HepG2 (cell line): Measurements from ENCODE around the gene RDH14. TPM values are rescaled to one million over a fixed set of nuclear protein-coding genes. Genes with fewer than 3 reads are reported as not detected.

Source experiments
- ATAC-seq: fragments of 200-7000 bp; cut with Tn5 transposase; 3 replicates; pipeline ENCODE4 v1.9.1; 2020; ENCODE audit warnings: mild to moderate bottlenecking, moderate library complexity
- BruUV-seq: library from RNA; stranded (reverse); fragments of 400-500 nt; replicated peaks from 2 replicates; lab custom pipeline; 2021; lab: Mats Ljungman, UMichigan
- CTCF ChIA-PET: fragments of 300-600 bp; formaldehyde crosslinking; extraction: SDS; loops from one replicate; lab custom pipeline; 2021; ENCODE audit warnings: low total read pairs, inconsistent platforms, low intra/inter-chr PET ratio; lab: Yijun Ruan, JAX
- POLR2A ChIA-PET: fragments of 350-600 bp; sonication (Branson Sonifier 250); formaldehyde crosslinking; loops from one replicate; lab custom pipeline; 2020; ENCODE audit warnings: antibody characterized with exemption, inconsistent platforms; lab: Yijun Ruan, JAX
- DNase-seq: peaks from one replicate; pipeline ENCODE4 v3.0.0-alpha.2; 2015; ENCODE audit warnings: low spot score
- FAIRE-seq: peaks from 3 replicates; lab custom pipeline; 2011; peaks lifted over from hg19 to GRCh38; lab: Jason Lieb, UNC
- H2AFZ ChIP-seq: one replicate; pipeline ENCODE4 v1.6.1; 2011; ENCODE audit warnings: low read length, inconsistent platforms
- H3K27ac ChIP-seq: fragments of 300-600 bp; 3 replicates; pipeline ENCODE4 v1.8.0; 2011; ENCODE audit warnings: mixed run types, mild to moderate bottlenecking, mixed read lengths, low read length, inconsistent platforms; ENCODE audit not compliant: insufficient read depth; ENCODE audit errors: extremely low read length
- H3K27me3 ChIP-seq, 2 experiments: fragments of 200-600 bp in 1 of 2; 2 replicates in 1 of 2; 3 replicates in 1 of 2; pipeline versions ENCODE4 v1.6.0 to v1.8.0; 2011; ENCODE audit warnings: low read length in 2 of 2, mild to moderate bottlenecking in 2 of 2, moderate library complexity in 2 of 2, inconsistent platforms in 1 of 2; ENCODE audit not compliant: insufficient read depth in 2 of 2, control insufficient read depth in 1 of 2
- H3K36me3 ChIP-seq, 2 experiments: fragments of 200-600 bp in 1 of 2; replicated peaks in 1 of 2; 2 replicates in 1 of 2; 3 replicates in 1 of 2; pipeline versions ENCODE4 v1.5.1 to v1.8.0; 2011; ENCODE audit warnings: low read length in 2 of 2, inconsistent platforms in 1 of 2; ENCODE audit not compliant: insufficient read depth in 2 of 2, control insufficient read depth in 1 of 2
- H3K4me1 ChIP-seq: 2 replicates; pipeline ENCODE4 v1.5.1; 2012; ENCODE audit warnings: low read length, inconsistent platforms; ENCODE audit not compliant: insufficient read depth
- H3K4me2 ChIP-seq: 2 replicates; pipeline ENCODE4 v1.6.0; 2011; ENCODE audit warnings: low read depth, low read length, inconsistent platforms
- H3K4me3 ChIP-seq, 3 experiments: fragments of 200-600 bp in 1 of 3; sonication (generic), shearing (Covaris generic) in 1 of 3; replicated peaks in 1 of 3; 2 replicates each; pipeline ENCODE4 v1.5.1; 2011 to 2016; ENCODE audit warnings: low read length in 3 of 3, inconsistent platforms in 2 of 3, low read depth in 2 of 3, mild to moderate bottlenecking in 2 of 3, control low read depth in 1 of 3, mixed read lengths in 1 of 3; ENCODE audit not compliant: insufficient read depth in 1 of 3
- H3K79me2 ChIP-seq: one replicate; pipeline ENCODE4 v1.6.1; 2011; ENCODE audit warnings: low read length, inconsistent platforms; ENCODE audit not compliant: insufficient read depth
- H3K9ac ChIP-seq: 2 replicates; pipeline ENCODE4 v1.6.0; 2011; ENCODE audit warnings: mild to moderate bottlenecking, low read depth, low read length, inconsistent platforms; ENCODE audit not compliant: insufficient read depth
- H3K9me3 ChIP-seq: 2 replicates; pipeline ENCODE4 v1.5.1; 2012; ENCODE audit warnings: mild to moderate bottlenecking, low read length
- H4K20me1 ChIP-seq: 2 replicates; pipeline ENCODE4 v1.6.0; 2011; ENCODE audit warnings: inconsistent platforms, mild to moderate bottlenecking, low read length, moderate library complexity; ENCODE audit not compliant: insufficient read depth
- BORCS8-MEF2B ChIP-seq: sonication (generic); formaldehyde crosslinking; IDR thresholded peaks from 2 replicates; pipeline ENCODE4 v1.8.0; 2022; ENCODE audit warnings: mild to moderate bottlenecking, missing genetic modification reagents
- BRCA1 ChIP-seq: sonication (generic); formaldehyde crosslinking; IDR thresholded peaks from 2 replicates; pipeline ENCODE4 v1.4.0; 2020; ENCODE audit warnings: missing genetic modification reagents
- CEBPB ChIP-seq: IDR thresholded peaks from 2 replicates; pipeline ENCODE4 v1.6.1; 2011; ENCODE audit warnings: low read depth, low read length, improper control_type of control experiment, borderline replicate concordance
- FOXM1 ChIP-seq: sonication (generic); formaldehyde crosslinking; IDR thresholded peaks from 2 replicates; pipeline ENCODE4 v1.5.0; 2020; ENCODE audit warnings: missing genetic modification reagents
- HMGA1 ChIP-seq: sonication (generic); formaldehyde crosslinking; conservative IDR thresholded peaks from 2 replicates; pipeline ENCODE4 v1.4.0; 2020; ENCODE audit warnings: missing genetic modification reagents
- HNRNPK ChIP-seq: fragments of 200-400 bp; formaldehyde crosslinking; IDR thresholded peaks from 2 replicates; pipeline ENCODE4 v1.6.1; 2018; ENCODE audit warnings: low read length, low read depth, moderate library complexity, mild to moderate bottlenecking; ENCODE audit not compliant: poor library complexity, severe bottlenecking
- MED13 ChIP-seq: sonication (generic); formaldehyde crosslinking; IDR thresholded peaks from 2 replicates; pipeline ENCODE4 v1.5.0; 2020; ENCODE audit warnings: missing genetic modification reagents
- RARA ChIP-seq: IDR thresholded peaks from 2 replicates; pipeline ENCODE4 v1.6.1; 2016; ENCODE audit warnings: missing genetic modification reagents, missing compliant biosample characterization
- RBAK ChIP-seq: sonication (generic); formaldehyde crosslinking; IDR thresholded peaks from 2 replicates; pipeline ENCODE4 v1.5.1; 2020; ENCODE audit warnings: mild to moderate bottlenecking, missing genetic modification reagents
- SPEN ChIP-seq: sonication (generic); formaldehyde crosslinking; IDR thresholded peaks from 2 replicates; pipeline ENCODE4 v1.5.1; 2020; ENCODE audit warnings: low read depth, mild to moderate bottlenecking, missing genetic modification reagents
- ZBTB43 ChIP-seq: sonication (generic); formaldehyde crosslinking; conservative IDR thresholded peaks from 2 replicates; pipeline ENCODE4 v1.4.0; 2020; ENCODE audit warnings: missing genetic modification reagents
- ZNF337 ChIP-seq: sonication (generic); formaldehyde crosslinking; IDR thresholded peaks from 2 replicates; pipeline ENCODE4 v1.5.1; 2020; ENCODE audit warnings: missing genetic modification reagents, low read depth, mild to moderate bottlenecking, borderline replicate concordance
- ZNF530 ChIP-seq: sonication (generic); formaldehyde crosslinking; IDR thresholded peaks from 2 replicates; pipeline ENCODE4 v1.5.0; 2020; ENCODE audit warnings: low read depth, mild to moderate bottlenecking, missing genetic modification reagents
- ZNF543 ChIP-seq: sonication (generic); formaldehyde crosslinking; IDR thresholded peaks from 2 replicates; pipeline ENCODE4 v1.4.0; 2020; ENCODE audit warnings: mild to moderate bottlenecking, missing genetic modification reagents
- ZNF549 ChIP-seq: sonication (generic); formaldehyde crosslinking; IDR thresholded peaks from 2 replicates; pipeline ENCODE4 v1.5.0; 2020; ENCODE audit warnings: missing genetic modification reagents
- ZNF605 ChIP-seq: sonication (generic); formaldehyde crosslinking; IDR thresholded peaks from 2 replicates; pipeline ENCODE4 v1.8.0; 2022; ENCODE audit warnings: mild to moderate bottlenecking, missing genetic modification reagents
- ZNF615 ChIP-seq: sonication (generic); formaldehyde crosslinking; IDR thresholded peaks from 2 replicates; pipeline ENCODE4 v1.5.0; 2020; ENCODE audit warnings: mild to moderate bottlenecking, missing genetic modification reagents, borderline replicate concordance
- ZNF792 ChIP-seq: IDR thresholded peaks from 2 replicates; pipeline ENCODE4 v1.6.1; 2016
- WGBS: methylation state at CpG from one replicate; pipeline ENCODE4 v1.1.6; 2017; ENCODE audit warnings: low lambda C conversion rate; 5-methylcytosine and 5-hydroxymethylcytosine counted together
- in situ Hi-C: cut with HindIII; loops from 2 replicates; pipeline ENCODE4 v1.10.0; 2017; ENCODE audit warnings: low pct_unique_long_range_greater_than_20kb; ENCODE audit not compliant: extremely low pct_ligation_motif_present
- intact Hi-C: fragments of 100-400 bp; cut with micrococcal nuclease; formaldehyde crosslinking; loops from one replicate; pipeline ENCODE4 v1.10.0; 2022; ENCODE audit not compliant: unreplicated experiment
- polyA plus RNA-seq, 8 experiments: library from polyadenylated mRNA; depleted of rRNA in 3 of 8; stranded (reverse) in 7 of 8; unstranded in 1 of 8; fragments of >200 nt; fragmentation: Illumina TruSeq in 4 of 8; extraction: Trizol in 4 of 8; gene quantifications; 2 replicates each; pipeline versions ENCODE4 v1.2.1 to v1.2.3, GENCODE V29; 2011 to 2016; ENCODE audit warnings: low read depth in 4 of 8, missing spikeins in 1 of 8, mixed read lengths in 1 of 8; ENCODE audit not compliant: insufficient read depth in 1 of 8
- total RNA-seq, 5 experiments: library from RNA; depleted of rRNA; stranded (reverse); fragments of >200 nt; fragmentation: Illumina TruSeq; extraction: Trizol; gene quantifications; 2 replicates each; pipeline ENCODE4 v1.2.3, GENCODE V29; 2016; ENCODE audit warnings: low read depth in 1 of 5
- TF ChIP-seq, protein P1 (sequence below): sonication (generic); formaldehyde crosslinking; IDR thresholded peaks from 2 replicates; pipeline ENCODE4 v1.4.0; 2020; ENCODE audit warnings: missing genetic modification reagents

The RDH14 gene
- total and polyA plus RNA-seq, 2 of the 13 experiments (the other 11 are each of a cell fraction or from before 2014, with no cell fraction given) = 27.4 to 39.9 TPM

- no peak overlapping the region for H3K27ac ChIP-seq
- ChIA-PET POLR2A (interaction anchor here (2.3 kb wide), 1 partner anchor 9 kb away, joined by 10 read pairs; the partner anchor contains the start of gene RDH14), CTCF (no interaction called here)
- FAIRE-seq = no peak
- H3K9me3 ChIP-seq = no peaks in the 10 kb centered on the region
- DNase-seq = no peak
- H3K4me2 ChIP-seq = no peak overlapping the region
- peaks cover 3% of the 10 kb centered on the region; the same call in 1 of the 2 replicates for H3K4me1 ChIP-seq
- H3K4me3 ChIP-seq = no peak overlapping the region
- H3K36me3 ChIP-seq = peaks cover 3 to 7% of the 10 kb centered on the region in 2 experiments; a peak in 3 of 5 replicates
- no peak overlapping the region for H3K9ac ChIP-seq
- no TSS peak for BruUV-seq
- no peak for TF ChIP-seq RARA (CRISPR knock-in tag)
- no peak for TF ChIP-seq SPEN (CRISPR knock-in tag)
- no peak for TF ChIP-seq MED13 (CRISPR knock-in tag)
- no peak for TF ChIP-seq HNRNPK
- no peak for TF ChIP-seq ZNF605 (CRISPR knock-in tag)
- TF ChIP-seq BORCS8-MEF2B = no peak
- TF ChIP-seq ZNF543 (CRISPR knock-in tag) = no peak
- no peak for TF ChIP-seq ZNF530 (CRISPR knock-in tag)
- TF ChIP-seq ZBTB43 (CRISPR knock-in tag) = no peak
- no peak for TF ChIP-seq ZNF792 (CRISPR knock-in tag)
- TF ChIP-seq ZNF337 = no peak
- TF ChIP-seq ZNF549 (CRISPR knock-in tag) = no peak
- TF ChIP-seq ZNF615 = no peak
- TF ChIP-seq HMGA1 (CRISPR knock-in tag) = no peak
- TF ChIP-seq BRCA1 = no peak
- no peak for TF ChIP-seq FOXM1 (CRISPR knock-in tag)
- TF ChIP-seq, protein P1, sequence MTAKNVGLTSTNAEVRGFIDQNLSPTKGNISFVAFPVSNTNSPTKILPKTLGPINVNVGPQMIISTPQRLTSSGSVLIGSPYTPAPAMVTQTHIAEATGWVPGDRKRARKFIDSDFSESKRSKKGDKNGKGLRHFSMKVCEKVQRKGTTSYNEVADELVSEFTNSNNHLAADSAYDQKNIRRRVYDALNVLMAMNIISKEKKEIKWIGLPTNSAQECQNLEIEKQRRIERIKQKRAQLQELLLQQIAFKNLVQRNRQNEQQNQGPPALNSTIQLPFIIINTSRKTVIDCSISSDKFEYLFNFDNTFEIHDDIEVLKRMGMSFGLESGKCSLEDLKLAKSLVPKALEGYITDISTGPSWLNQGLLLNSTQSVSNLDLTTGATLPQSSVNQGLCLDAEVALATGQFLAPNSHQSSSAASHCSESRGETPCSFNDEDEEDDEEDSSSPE = no peak
- TF ChIP-seq CEBPB = no peak
- TF ChIP-seq RBAK (CRISPR knock-in tag) = no peak
- ATAC-seq = no peak
- in situ Hi-C loops (no loop called here), intact Hi-C loops (no loop called here)
- H4K20me1 ChIP-seq = no peaks in the 10 kb centered on the region
- no peak overlapping the region for H2AFZ ChIP-seq
- WGBS = 91% methylated on average over 2 of the region's 2 CpGs
- H3K27me3 ChIP-seq = no peaks in the 10 kb centered on the region
- H3K79me2 ChIP-seq = no peaks in the 10 kb centered on the region
Measured at GRCh38 chr2:18551623-18552022, 8.8 kb downstream of the RDH14 start.
